Panc1 (cell line): Measurements from ENCODE around the gene ONECUT3.

ENCODE experiments used
- TF ChIP-seq, protein P1 (sequence below): fragments of 450-650 bp; IDR thresholded peaks from 2 replicates; pipeline ENCODE4 v1.5.1; 2017; ENCODE audit warnings: mild to moderate bottlenecking
- TF ChIP-seq, protein P2 (sequence below), 2 experiments: IDR thresholded peaks; 2 replicates each; pipeline ENCODE4 v1.6.1; 2011 to 2012; ENCODE audit warnings: low read depth in 2 of 2, control low read depth in 1 of 2, low read length in 1 of 2, mild to moderate bottlenecking in 1 of 2, moderate library complexity in 1 of 2; ENCODE audit not compliant: insufficient read depth in 1 of 2

DNA sequence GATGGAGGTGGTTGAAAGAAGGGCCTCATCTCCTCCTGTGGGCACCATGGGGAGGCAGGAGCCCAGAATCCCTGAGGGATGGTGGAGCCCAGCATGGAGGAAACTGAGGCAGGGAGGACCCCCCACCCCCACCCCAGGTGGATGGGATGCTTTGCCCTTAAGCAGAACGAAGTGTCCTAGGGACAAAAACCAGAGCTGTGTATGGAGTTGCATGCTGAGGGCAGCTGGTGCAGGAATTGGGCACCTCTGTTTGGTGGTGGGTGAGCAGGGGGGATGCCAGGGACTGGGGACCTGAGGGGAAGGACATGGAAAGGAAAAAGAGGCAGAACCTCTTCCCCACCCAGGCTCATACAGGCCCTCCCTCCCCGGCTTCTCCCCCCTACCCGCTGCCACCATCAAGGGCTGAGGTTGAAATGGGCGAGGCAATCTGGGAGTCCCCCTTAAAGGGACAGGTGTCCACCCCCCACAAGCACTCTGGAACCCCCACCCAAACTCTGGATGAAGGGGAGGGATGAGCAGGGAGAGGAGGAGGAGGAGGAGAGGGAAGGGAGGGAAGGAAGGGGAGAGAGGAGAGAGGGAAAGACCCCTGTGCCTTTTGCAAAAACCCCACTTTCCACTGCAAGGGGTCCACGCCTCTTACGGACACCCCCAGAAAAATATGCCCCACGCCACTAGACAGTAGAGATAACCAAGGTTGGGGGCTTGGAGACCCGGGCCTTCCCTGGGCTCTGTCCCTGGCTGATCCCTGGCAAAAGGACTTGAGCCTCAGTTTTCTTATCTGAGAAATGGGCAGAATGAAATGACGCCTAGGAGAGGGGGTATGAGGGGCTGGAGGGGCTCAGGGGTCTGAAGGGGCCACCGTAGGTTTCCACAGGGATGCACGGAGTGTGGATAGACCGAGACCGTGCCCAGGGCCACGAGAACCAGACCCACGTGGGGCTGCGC lies 5.9 kb downstream of the ONECUT3 start:
- TF ChIP-seq, protein P1, sequence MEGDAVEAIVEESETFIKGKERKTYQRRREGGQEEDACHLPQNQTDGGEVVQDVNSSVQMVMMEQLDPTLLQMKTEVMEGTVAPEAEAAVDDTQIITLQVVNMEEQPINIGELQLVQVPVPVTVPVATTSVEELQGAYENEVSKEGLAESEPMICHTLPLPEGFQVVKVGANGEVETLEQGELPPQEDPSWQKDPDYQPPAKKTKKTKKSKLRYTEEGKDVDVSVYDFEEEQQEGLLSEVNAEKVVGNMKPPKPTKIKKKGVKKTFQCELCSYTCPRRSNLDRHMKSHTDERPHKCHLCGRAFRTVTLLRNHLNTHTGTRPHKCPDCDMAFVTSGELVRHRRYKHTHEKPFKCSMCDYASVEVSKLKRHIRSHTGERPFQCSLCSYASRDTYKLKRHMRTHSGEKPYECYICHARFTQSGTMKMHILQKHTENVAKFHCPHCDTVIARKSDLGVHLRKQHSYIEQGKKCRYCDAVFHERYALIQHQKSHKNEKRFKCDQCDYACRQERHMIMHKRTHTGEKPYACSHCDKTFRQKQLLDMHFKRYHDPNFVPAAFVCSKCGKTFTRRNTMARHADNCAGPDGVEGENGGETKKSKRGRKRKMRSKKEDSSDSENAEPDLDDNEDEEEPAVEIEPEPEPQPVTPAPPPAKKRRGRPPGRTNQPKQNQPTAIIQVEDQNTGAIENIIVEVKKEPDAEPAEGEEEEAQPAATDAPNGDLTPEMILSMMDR: no peak
- TF ChIP-seq, protein P2, sequence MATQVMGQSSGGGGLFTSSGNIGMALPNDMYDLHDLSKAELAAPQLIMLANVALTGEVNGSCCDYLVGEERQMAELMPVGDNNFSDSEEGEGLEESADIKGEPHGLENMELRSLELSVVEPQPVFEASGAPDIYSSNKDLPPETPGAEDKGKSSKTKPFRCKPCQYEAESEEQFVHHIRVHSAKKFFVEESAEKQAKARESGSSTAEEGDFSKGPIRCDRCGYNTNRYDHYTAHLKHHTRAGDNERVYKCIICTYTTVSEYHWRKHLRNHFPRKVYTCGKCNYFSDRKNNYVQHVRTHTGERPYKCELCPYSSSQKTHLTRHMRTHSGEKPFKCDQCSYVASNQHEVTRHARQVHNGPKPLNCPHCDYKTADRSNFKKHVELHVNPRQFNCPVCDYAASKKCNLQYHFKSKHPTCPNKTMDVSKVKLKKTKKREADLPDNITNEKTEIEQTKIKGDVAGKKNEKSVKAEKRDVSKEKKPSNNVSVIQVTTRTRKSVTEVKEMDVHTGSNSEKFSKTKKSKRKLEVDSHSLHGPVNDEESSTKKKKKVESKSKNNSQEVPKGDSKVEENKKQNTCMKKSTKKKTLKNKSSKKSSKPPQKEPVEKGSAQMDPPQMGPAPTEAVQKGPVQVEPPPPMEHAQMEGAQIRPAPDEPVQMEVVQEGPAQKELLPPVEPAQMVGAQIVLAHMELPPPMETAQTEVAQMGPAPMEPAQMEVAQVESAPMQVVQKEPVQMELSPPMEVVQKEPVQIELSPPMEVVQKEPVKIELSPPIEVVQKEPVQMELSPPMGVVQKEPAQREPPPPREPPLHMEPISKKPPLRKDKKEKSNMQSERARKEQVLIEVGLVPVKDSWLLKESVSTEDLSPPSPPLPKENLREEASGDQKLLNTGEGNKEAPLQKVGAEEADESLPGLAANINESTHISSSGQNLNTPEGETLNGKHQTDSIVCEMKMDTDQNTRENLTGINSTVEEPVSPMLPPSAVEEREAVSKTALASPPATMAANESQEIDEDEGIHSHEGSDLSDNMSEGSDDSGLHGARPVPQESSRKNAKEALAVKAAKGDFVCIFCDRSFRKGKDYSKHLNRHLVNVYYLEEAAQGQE (IDR thresholded peaks at IDR 0.05; ENCODE audit: insufficient read depth in 1 of 2, low read depth in 2 of 2, low read length in 1 of 2): no peak
